ENCODE measurements around the gene ABCF3.

DNA sequence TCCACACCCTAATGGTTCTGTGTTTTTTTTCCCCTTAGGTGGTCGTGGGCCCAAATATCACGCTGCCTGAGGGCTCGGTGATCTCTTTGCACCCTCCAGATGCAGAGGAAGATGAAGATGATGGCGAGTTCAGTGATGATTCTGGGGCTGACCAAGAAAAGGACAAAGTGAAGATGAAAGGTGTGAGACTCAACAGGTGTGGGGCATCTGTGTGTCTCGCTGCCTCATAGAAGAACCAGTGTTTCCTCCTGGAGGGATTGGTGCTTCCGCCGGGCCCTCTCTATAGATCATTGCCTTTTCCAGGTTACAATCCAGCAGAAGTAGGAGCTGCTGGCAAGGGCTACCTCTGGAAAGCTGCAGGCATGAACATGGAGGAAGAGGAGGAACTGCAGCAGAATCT, 43.8 kb upstream of the ABCF3 start:
- TF ChIP-seq CTCF (IDR thresholded peaks at IDR 0.05) (no peak), POLR2A (IDR thresholded peaks at IDR 0.05) (no peak)
